Tracheal epithelial cell (primary cell): ENCODE results near the gene VTN. TPM values are rescaled to one million over a fixed set of nuclear protein-coding genes. Genes with fewer than 3 reads are reported as not detected.

Experiments
- total RNA-seq: library from RNA; depleted of rRNA; stranded (reverse); fragments of >200 nt; gene quantifications from 2 replicates; pipeline ENCODE4 v1.2.1, GENCODE V29; 2014

VTN gene
- not detected in 2 replicates for total RNA-seq

GRCh38 chr17:28370035-28370743 lies at the start of gene VTN:
TSS of gene VTN (minus strand) at chr17:28370307. CDS start at chr17:28370203, 104 bp downstream.

GRCh38 chr17:28405632-28406472 lies 35.7 kb upstream of the VTN start, which contains the start of gene SLC46A1:
TSS of gene SLC46A1 (minus strand) at chr17:28406212. CDS start at chr17:28406114, 98 bp downstream.

GRCh38 chr17:28371245-28372202 lies 1.4 kb upstream of the VTN start, which contains the start of gene SARM1:
TSS of gene SARM1 (plus strand) at chr17:28371694. CDS start at chr17:28372033, 339 bp downstream.

GRCh38 chr17:28364665-28365363 lies 5.3 kb downstream of the VTN start, which contains the start of gene SEBOX:
TSS of gene SEBOX (minus strand) at chr17:28365199. CDS start at chr17:28365151, 48 bp downstream.

GRCh38 chr17:28357061-28357900 lies 12.8 kb downstream of the VTN start, which contains the start of gene POLDIP2:
TSS of gene POLDIP2 (minus strand) at chr17:28357527. CDS start at chr17:28357448, 79 bp downstream.

GRCh38 chr17:28335201-28335958 lies 34.7 kb downstream of the VTN start, which contains the start of the genes IFT20 and TNFAIP1:
TSS of gene IFT20 (minus strand) at chr17:28335472. CDS start at chr17:28331985, 3,487 bp downstream.
TSS of gene TNFAIP1 (plus strand) at chr17:28335761. CDS start at chr17:28339522, 3,761 bp downstream.

GRCh38 chr17:28318759-28319597 lies 51.1 kb downstream of the VTN start, which contains the start of gene TMEM97:
TSS of gene TMEM97 (plus strand) at chr17:28319200. CDS start at chr17:28319240, 40 bp downstream.

Other genes with a start within 250 kb of the VTN start
- 10.6 and 14.3 TPM in 2 replicates for gene TMEM97, start 51.1 kb downstream of the VTN start, total RNA-seq
- gene IFT20, start 34.8 kb downstream of the VTN start, total RNA-seq, result 42.4 and 48.0 TPM in 2 replicates
- gene TNFAIP1, start 34.5 kb downstream of the VTN start, total RNA-seq, result 26.6 and 65.3 TPM in 2 replicates
- gene POLDIP2, start 12.8 kb downstream of the VTN start, total RNA-seq, result 70.8 and 82.9 TPM in 2 replicates
- gene SEBOX, start 5.1 kb downstream of the VTN start, total RNA-seq, result not detected in 2 replicates
- 0.21 and 0.48 TPM in 2 replicates for gene SARM1, start 1.4 kb upstream of the VTN start, total RNA-seq
- 6.3 and 12.6 TPM in 2 replicates for gene SLC46A1, start 35.9 kb upstream of the VTN start, total RNA-seq
- gene SLC13A2, start 103.3 kb upstream of the VTN start, total RNA-seq, result not detected in 2 replicates
- 0.21 and 0.24 TPM in 2 replicates for gene FOXN1, start 136.0 kb upstream of the VTN start, total RNA-seq
- 30.6 and 34.5 TPM in 2 replicates for gene UNC119, start 182.3 kb upstream of the VTN start, total RNA-seq
- 45.2 and 48.4 TPM in 2 replicates for gene PIGS, start 201.2 kb upstream of the VTN start, total RNA-seq
- gene ALDOC, start 206.6 kb upstream of the VTN start, total RNA-seq, result 78.4 and 88.7 TPM in 2 replicates
- gene SPAG5, start 228.7 kb upstream of the VTN start, total RNA-seq, result 0.85 and 3.9 TPM in 2 replicates
- gene RSKR, start 243.9 kb upstream of the VTN start, total RNA-seq, result 2.7 and 4.7 TPM in 2 replicates